Astrocyte (in vitro differentiated cells and primary cell): ENCODE data around the gene SH2B3. TPM values are rescaled to one million over a fixed set of nuclear protein-coding genes. Genes with fewer than 3 reads are reported as not detected.

Experiments
- DNase-seq: peaks from one replicate; pipeline ENCODE4 v3.0.0-alpha.2; 2010; ENCODE audit warnings: low read depth
- FAIRE-seq: peaks from 2 replicates; lab custom pipeline; 2011; peaks lifted over from hg19 to GRCh38; lab: Jason Lieb, UNC
- H2AFZ ChIP-seq: 2 replicates; pipeline ENCODE4 v1.6.0; 2012; ENCODE audit warnings: low read depth, low read length, inconsistent platforms
- H3K27ac ChIP-seq: 2 replicates; pipeline ENCODE4 v1.5.1; 2011; ENCODE audit warnings: low read depth, low read length, inconsistent platforms
- H3K27me3 ChIP-seq: 2 replicates; pipeline ENCODE4 v1.6.0; 2011; ENCODE audit warnings: low read length, inconsistent platforms; ENCODE audit not compliant: insufficient read depth
- H3K36me3 ChIP-seq: 2 replicates; pipeline ENCODE4 v1.5.1; 2011; ENCODE audit warnings: low read length, inconsistent platforms; ENCODE audit not compliant: insufficient read depth
- H3K4me1 ChIP-seq: 2 replicates; pipeline ENCODE4 v1.5.1; 2011; ENCODE audit warnings: low read length, inconsistent platforms; ENCODE audit not compliant: insufficient read depth
- H3K4me2 ChIP-seq: 2 replicates; pipeline ENCODE4 v1.6.0; 2012; ENCODE audit warnings: low read length, inconsistent platforms
- H3K4me3 ChIP-seq: 2 replicates; pipeline ENCODE4 v1.5.1; 2011; ENCODE audit warnings: low read depth, mild to moderate bottlenecking, low read length, inconsistent platforms; ENCODE audit not compliant: insufficient read depth
- H3K79me2 ChIP-seq: 2 replicates; pipeline ENCODE4 v1.6.0; 2012; ENCODE audit warnings: mild to moderate bottlenecking, low read length, inconsistent platforms; ENCODE audit not compliant: insufficient read depth
- H3K9ac ChIP-seq: 2 replicates; pipeline ENCODE4 v1.6.0; 2012; ENCODE audit warnings: mild to moderate bottlenecking, low read length, inconsistent platforms
- H3K9me3 ChIP-seq: 2 replicates; pipeline ENCODE4 v1.5.1; 2012; ENCODE audit warnings: low read depth, mild to moderate bottlenecking, low read length, inconsistent platforms; ENCODE audit not compliant: insufficient read depth
- H4K20me1 ChIP-seq: 2 replicates; pipeline ENCODE4 v1.6.0; 2012; ENCODE audit warnings: low read length, inconsistent platforms; ENCODE audit not compliant: insufficient read depth
- H3K27ac Mint-ChIP-seq: one replicate; pipeline ENCODE4 v1.8.0; 2021; ENCODE audit warnings: mild to moderate bottlenecking, mixed read lengths; ENCODE audit not compliant: unreplicated experiment
- H3K27me3 Mint-ChIP-seq: one replicate; pipeline ENCODE4 v1.8.0; 2021; ENCODE audit warnings: low read depth, mixed read lengths; ENCODE audit not compliant: unreplicated experiment
- H3K36me3 Mint-ChIP-seq: one replicate; pipeline ENCODE4 v1.8.0; 2021; ENCODE audit warnings: low read depth, mixed read lengths; ENCODE audit not compliant: unreplicated experiment
- H3K4me1 Mint-ChIP-seq: one replicate; pipeline ENCODE4 v1.8.0; 2021; ENCODE audit warnings: low read depth, mixed read lengths; ENCODE audit not compliant: unreplicated experiment
- H3K4me3 Mint-ChIP-seq: one replicate; pipeline ENCODE4 v1.8.0; 2021; ENCODE audit warnings: mild to moderate bottlenecking, moderate library complexity, mixed read lengths; ENCODE audit not compliant: unreplicated experiment
- H3K9me3 Mint-ChIP-seq: one replicate; pipeline ENCODE4 v1.8.0; 2021; ENCODE audit warnings: mild to moderate bottlenecking, mixed read lengths; ENCODE audit not compliant: unreplicated experiment
- CTCF ChIP-seq: IDR thresholded peaks from 2 replicates; pipeline ENCODE4 v1.5.1; 2011; ENCODE audit warnings: low read depth, mild to moderate bottlenecking, inconsistent platforms, low read length, moderate library complexity; ENCODE audit not compliant: insufficient read depth
- EZH2 ChIP-seq: IDR thresholded peaks from 2 replicates; pipeline ENCODE4 v1.6.1; 2012; ENCODE audit warnings: mild to moderate bottlenecking, low read length, inconsistent platforms; ENCODE audit not compliant: insufficient read depth
- total RNA-seq: library from RNA; stranded (reverse); gene quantifications from 2 replicates; pipeline ENCODE4 v1.2.1, GENCODE V29; 2021

SH2B3 gene
- total RNA-seq, 1 donor from 2014 or later = 23.6 TPM

GRCh38 chr12:111386885-111387284 is 18.8 kb upstream of the SH2B3 start:
- Histone ChIP-seq H3K27ac (no peak overlapping the region), H3K9me3 (no peaks in the 10 kb centered on the region), H3K79me2 (no peaks in the 10 kb centered on the region), H3K4me1 (no peaks in the 10 kb centered on the region), H3K9ac (no peak overlapping the region), H3K4me2 (no peak overlapping the region), H3K27me3 (peaks cover 2% of the 10 kb centered on the region), H2AFZ (no peak overlapping the region), H4K20me1 (no peaks in the 10 kb centered on the region), H3K36me3 (no peaks in the 10 kb centered on the region), H3K4me3 (no peak overlapping the region)
- FAIRE-seq = no peak
- DNase-seq = no peak
- Mint-ChIP-seq H3K9me3 (peaks cover 2% of the 10 kb centered on the region), H3K27me3 (peaks cover 32% of the 10 kb centered on the region), H3K36me3 (no peaks in the 10 kb centered on the region), H3K4me3 (no peak overlapping the region), H3K4me1 (peaks cover 1% of the 10 kb centered on the region), H3K27ac (no peak overlapping the region)
- TF ChIP-seq CTCF (no peak), EZH2 (no peak)

- Histone ChIP-seq H3K4me3 (no peak overlapping the region), H3K36me3 (no peaks in the 10 kb centered on the region), H3K9me3 (no peaks in the 10 kb centered on the region), H3K4me1 (no peaks in the 10 kb centered on the region), H3K27ac (no peak overlapping the region), H3K27me3 (peaks cover 2% of the 10 kb centered on the region), H3K79me2 (no peaks in the 10 kb centered on the region), H3K4me2 (no peak overlapping the region), H4K20me1 (no peaks in the 10 kb centered on the region), H3K9ac (no peak overlapping the region), H2AFZ (no peak overlapping the region)
- H3K4me1 Mint-ChIP-seq = peaks cover 1% of the 10 kb centered on the region
- no peak overlapping the region for H3K27ac Mint-ChIP-seq
- peaks cover 2% of the 10 kb centered on the region for H3K9me3 Mint-ChIP-seq
- H3K27me3 Mint-ChIP-seq = peaks cover 33% of the 10 kb centered on the region
- DNase-seq = no peak
- H3K36me3 Mint-ChIP-seq = no peaks in the 10 kb centered on the region
- FAIRE-seq = no peak
- TF ChIP-seq EZH2 (no peak), CTCF (no peak)
- no peak overlapping the region for H3K4me3 Mint-ChIP-seq
Observed at GRCh38 chr12:111387747-111388323, 17.9 kb upstream of the SH2B3 start.

GRCh38 chr12:111389635-111390034 is 16.1 kb upstream of the SH2B3 start:
- no peaks in the 10 kb centered on the region for H4K20me1 ChIP-seq
- no peak overlapping the region for H3K4me3 Mint-ChIP-seq
- H3K4me1 ChIP-seq = no peaks in the 10 kb centered on the region
- DNase-seq (no peak), FAIRE-seq (no peak)
- peaks cover 25% of the 10 kb centered on the region for H3K27me3 Mint-ChIP-seq
- no peak overlapping the region for H3K27ac Mint-ChIP-seq
- TF ChIP-seq EZH2 (no peak), CTCF (no peak)
- H3K36me3 Mint-ChIP-seq = no peaks in the 10 kb centered on the region
- no peak overlapping the region for H3K9ac ChIP-seq
- peaks cover 1% of the 10 kb centered on the region for H3K4me1 Mint-ChIP-seq
- H3K4me2 ChIP-seq = no peak overlapping the region
- no peaks in the 10 kb centered on the region for H3K9me3 ChIP-seq
- no peak overlapping the region for H3K4me3 ChIP-seq
- peaks cover 2% of the 10 kb centered on the region for H3K9me3 Mint-ChIP-seq
- H2AFZ ChIP-seq = no peak overlapping the region
- H3K36me3 ChIP-seq = no peaks in the 10 kb centered on the region
- H3K79me2 ChIP-seq = no peaks in the 10 kb centered on the region
- H3K27me3 ChIP-seq = peaks cover 2% of the 10 kb centered on the region
- H3K27ac ChIP-seq = no peak overlapping the region
